AG04450 (cell line): Measurements from ENCODE around the gene TRAPPC6A. TPM values are rescaled to one million over a fixed set of nuclear protein-coding genes. Genes with fewer than 3 reads are reported as not detected.

Source experiments
- CTCF ChIA-PET: fragments of 300-600, 350-600 bp; formaldehyde crosslinking; extraction: SDS; loops from one replicate; lab custom pipeline; 2022; ENCODE audit warnings: antibody characterized with exemption, inconsistent platforms; lab: Charles Lee
- POLR2A ChIA-PET: fragments of 350-600 bp; formaldehyde crosslinking; extraction: SDS; loops from one replicate; lab custom pipeline; 2021; ENCODE audit warnings: antibody characterized with exemption, inconsistent platforms; lab: Yijun Ruan, JAX
- DNase-seq: peaks from one replicate; pipeline ENCODE4 v3.0.0-alpha.2; 2011; ENCODE audit warnings: low read depth, low spot score
- H3K27ac ChIP-seq: one replicate; pipeline ENCODE4 v1.5.1; 2012; ENCODE audit warnings: low read depth, low read length, control low read depth
- H3K27me3 ChIP-seq: one replicate; pipeline ENCODE4 v1.6.0; 2012; ENCODE audit warnings: low read length; ENCODE audit not compliant: control insufficient read depth, insufficient read depth
- H3K4me3 ChIP-seq: 2 replicates; pipeline ENCODE4 v1.5.1; 2011; ENCODE audit warnings: mild to moderate bottlenecking, low read depth, low read length, control low read depth
- H3K9me3 ChIP-seq: 2 replicates; pipeline ENCODE4 v1.5.1; 2012; ENCODE audit warnings: low read length; ENCODE audit not compliant: control insufficient read depth, insufficient read depth
- polyA plus RNA-seq: library from polyadenylated mRNA; depleted of rRNA; stranded (reverse); fragments of >200 nt; gene quantifications from 2 replicates; pipeline ENCODE4 v1.2.3, GENCODE V29; 2011
- TF ChIP-seq, protein P1 (sequence below): IDR thresholded peaks from 2 replicates; pipeline ENCODE4 v1.5.1; 2011; ENCODE audit warnings: low read depth, low read length, control low read depth, inconsistent platforms

The TRAPPC6A gene
- polyA plus RNA-seq, 1 experiment, result 5.8 TPM

DNA sequence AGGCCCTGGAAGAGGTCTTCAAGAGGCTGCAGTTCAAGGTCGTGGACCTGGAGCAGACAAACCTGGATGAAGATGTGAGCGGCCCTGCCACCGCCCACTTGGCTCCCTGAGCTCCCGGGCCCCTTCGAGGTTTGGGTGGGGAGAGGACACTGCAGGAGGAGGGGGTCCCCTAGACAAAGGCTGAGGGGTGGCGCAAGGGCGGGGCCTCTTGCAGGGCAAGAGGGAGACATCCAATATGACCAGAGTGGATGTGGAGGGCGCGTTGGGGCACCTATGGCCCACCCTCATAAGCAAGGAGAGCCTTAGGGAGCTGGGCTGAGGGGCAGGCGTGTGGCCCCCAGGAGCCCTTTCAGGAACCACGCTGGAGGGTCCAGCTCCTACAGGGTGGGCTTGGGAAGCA lies 37.5 kb downstream of the TRAPPC6A start:
- no peaks in the 10 kb centered on the region for H3K27me3 ChIP-seq
- ChIA-PET POLR2A (no interaction called here), CTCF (no interaction called here)

GRCh38 chr19:45140144-45140503 lies 37.9 kb downstream of the TRAPPC6A start:
- ChIA-PET POLR2A (no interaction called here), CTCF (interaction anchor here (0.5 kb wide), 1 partner anchor 1712 kb away, joined by 5 read pairs; no protein-coding TSS in a partner anchor)
- DNase-seq, result no peak
- Histone ChIP-seq H3K9me3 (no peaks in the 10 kb centered on the region; the same call in 1 of the 2 replicates), H3K4me3 (no peak overlapping the region), H3K27me3 (no peaks in the 10 kb centered on the region), H3K27ac (no peak overlapping the region)
- TF ChIP-seq, protein P1, sequence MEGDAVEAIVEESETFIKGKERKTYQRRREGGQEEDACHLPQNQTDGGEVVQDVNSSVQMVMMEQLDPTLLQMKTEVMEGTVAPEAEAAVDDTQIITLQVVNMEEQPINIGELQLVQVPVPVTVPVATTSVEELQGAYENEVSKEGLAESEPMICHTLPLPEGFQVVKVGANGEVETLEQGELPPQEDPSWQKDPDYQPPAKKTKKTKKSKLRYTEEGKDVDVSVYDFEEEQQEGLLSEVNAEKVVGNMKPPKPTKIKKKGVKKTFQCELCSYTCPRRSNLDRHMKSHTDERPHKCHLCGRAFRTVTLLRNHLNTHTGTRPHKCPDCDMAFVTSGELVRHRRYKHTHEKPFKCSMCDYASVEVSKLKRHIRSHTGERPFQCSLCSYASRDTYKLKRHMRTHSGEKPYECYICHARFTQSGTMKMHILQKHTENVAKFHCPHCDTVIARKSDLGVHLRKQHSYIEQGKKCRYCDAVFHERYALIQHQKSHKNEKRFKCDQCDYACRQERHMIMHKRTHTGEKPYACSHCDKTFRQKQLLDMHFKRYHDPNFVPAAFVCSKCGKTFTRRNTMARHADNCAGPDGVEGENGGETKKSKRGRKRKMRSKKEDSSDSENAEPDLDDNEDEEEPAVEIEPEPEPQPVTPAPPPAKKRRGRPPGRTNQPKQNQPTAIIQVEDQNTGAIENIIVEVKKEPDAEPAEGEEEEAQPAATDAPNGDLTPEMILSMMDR, result no peak

More for the DNA sequence above, 37.5 kb downstream of the TRAPPC6A start:
- Histone ChIP-seq H3K9me3 (no peaks in the 10 kb centered on the region; the same call in 1 of the 2 replicates), H3K27ac (no peak overlapping the region), H3K4me3 (no peak overlapping the region)
- DNase-seq, result no peak
- TF ChIP-seq, protein P1, result no peak

- POLR2A ChIA-PET, result no interaction called here
- DNase-seq, result no peak
- no peak overlapping the region for H3K27ac ChIP-seq
- no peaks in the 10 kb centered on the region for H3K27me3 ChIP-seq
- H3K4me3 ChIP-seq, result no peak overlapping the region
- TF ChIP-seq, protein P1, result no peak
- CTCF ChIA-PET, result interaction anchor here (0.5 kb wide), 1 partner anchor 1711 kb away, joined by 5 read pairs; no protein-coding TSS in a partner anchor
- no peaks in the 10 kb centered on the region; the same call in 1 of the 2 replicates for H3K9me3 ChIP-seq
These were observed 38.5 kb downstream of the TRAPPC6A start for GRCh38 chr19:45139286-45140143.

GRCh38 chr19:45138303-45138751 lies 39.7 kb downstream of the TRAPPC6A start:
- Histone ChIP-seq H3K9me3 (no peaks in the 10 kb centered on the region; the same call in 1 of the 2 replicates), H3K27me3 (no peaks in the 10 kb centered on the region), H3K27ac (no peak overlapping the region), H3K4me3 (no peak overlapping the region)
- TF ChIP-seq, protein P1, result no peak
- no peak for DNase-seq
- POLR2A ChIA-PET, result no interaction called here
- CTCF ChIA-PET, result interaction anchor here (1.1 kb wide), 1 partner anchor 15 kb away, joined by 5 read pairs; no protein-coding TSS in a partner anchor
